SK-N-SH (cell line): ENCODE measurements around the gene CYP4B1. TPM values are rescaled to one million over a fixed set of nuclear protein-coding genes. Genes with fewer than 3 reads are reported as not detected.
"Not testable (repeated sequence)": the region's sequence is repeated elsewhere in the genome, so short reads cannot be mapped to it uniquely, and the experiment has no call there.

Experiments
- CTCF ChIA-PET: fragments of 300-600, 350-600 bp; formaldehyde crosslinking; extraction: SDS; loops from one replicate; lab custom pipeline; 2021; lab: Yijun Ruan, JAX
- POLR2A ChIA-PET: fragments of 350-600 bp; sonication (Branson Sonifier 250); formaldehyde crosslinking; extraction: SDS; loops from one replicate; lab custom pipeline; 2020; ENCODE audit warnings: antibody characterized with exemption, inconsistent platforms; lab: Yijun Ruan, JAX
- DNase-seq: peaks from one replicate; pipeline ENCODE4 v3.0.0; 2012
- H2AFZ ChIP-seq: fragments of 200-600 bp; sonication (generic); 2 replicates; pipeline ENCODE4 v1.8.1; 2016; ENCODE audit warnings: antibody characterized with exemption, mild to moderate bottlenecking, low read depth
- H3F3A ChIP-seq: fragments of 200-600 bp; sonication (generic); replicated peaks from 2 replicates; pipeline ENCODE3; 2016; ENCODE audit warnings: antibody characterized with exemption, mild to moderate bottlenecking; ENCODE audit not compliant: insufficient read depth
- H3K27ac ChIP-seq, 2 experiments: fragments of 200-500 bp in 1 of 2; fragments of 200-600 bp in 1 of 2; sonication (Bioruptor generic) in 1 of 2; sonication (generic), shearing (Covaris generic) in 1 of 2; 2 replicates each; pipeline versions ENCODE4 v1.5.1 to v1.6.1; 2014 to 2016; ENCODE audit warnings: low read depth in 2 of 2, inconsistent platforms in 1 of 2, low read length in 1 of 2, mild to moderate bottlenecking in 1 of 2, mixed read lengths in 1 of 2
- H3K27me3 ChIP-seq: fragments of 200-600 bp; sonication (generic), shearing (Covaris generic); 2 replicates; pipeline ENCODE4 v1.6.1; 2016; ENCODE audit warnings: mixed run types; ENCODE audit not compliant: insufficient read depth
- H3K36me3 ChIP-seq, 2 experiments: fragments of 200-500 bp in 1 of 2; fragments of 200-600 bp in 1 of 2; sonication (Bioruptor generic) in 1 of 2; sonication (generic) in 1 of 2; replicated peaks in 1 of 2; 2 replicates each; pipeline versions ENCODE3 to v1.5.1; 2014 to 2016; ENCODE audit warnings: low read length in 1 of 2, mild to moderate bottlenecking in 1 of 2; ENCODE audit not compliant: insufficient read depth in 2 of 2, control insufficient read depth in 1 of 2
- H3K4me1 ChIP-seq, 2 experiments: fragments of 200-500 bp in 1 of 2; fragments of 200-600 bp in 1 of 2; sonication (Bioruptor generic) in 1 of 2; sonication (generic), shearing (Covaris generic) in 1 of 2; 2 replicates each; pipeline versions ENCODE4 v1.5.1 to v1.6.1; 2014 to 2016; ENCODE audit warnings: low read depth in 1 of 2, low read length in 1 of 2, mixed run types in 1 of 2; ENCODE audit not compliant: insufficient read depth in 2 of 2, control insufficient read depth in 1 of 2
- H3K4me2 ChIP-seq: fragments of 200-600 bp; sonication (generic), shearing (Covaris generic); 2 replicates; pipeline ENCODE4 v1.6.1; 2017; ENCODE audit warnings: mixed run types
- H3K4me3 ChIP-seq, 2 experiments: fragments of 200-500 bp in 1 of 2; fragments of 200-600 bp in 1 of 2; sonication (Bioruptor generic) in 1 of 2; sonication (generic), shearing (Covaris generic) in 1 of 2; 2 replicates each; pipeline versions ENCODE4 v1.5.1 to v1.8.1; 2014 to 2016; ENCODE audit warnings: low read depth in 2 of 2, inconsistent platforms in 1 of 2, low read length in 1 of 2, mild to moderate bottlenecking in 1 of 2, mixed read lengths in 1 of 2, moderate library complexity in 1 of 2
- H3K79me2 ChIP-seq: fragments of 200-600 bp; sonication (generic); 2 replicates; pipeline ENCODE4 v1.8.1; 2017; ENCODE audit warnings: mild to moderate bottlenecking; ENCODE audit not compliant: insufficient read depth
- H3K9ac ChIP-seq: fragments of 200-600 bp; sonication (generic); 2 replicates; pipeline ENCODE4 v1.6.1; 2017; ENCODE audit warnings: mixed run types
- H3K9me2 ChIP-seq: fragments of 200-600 bp; sonication (generic); 2 replicates; pipeline ENCODE4 v1.6.1; 2017; ENCODE audit warnings: mixed run types
- H3K9me3 ChIP-seq: fragments of 200-600 bp; sonication (generic); 2 replicates; pipeline ENCODE4 v1.6.1; 2017; ENCODE audit warnings: mixed run types, mild to moderate bottlenecking, moderate library complexity
- H4K20me1 ChIP-seq: fragments of 200-600 bp; sonication (generic); 2 replicates; pipeline ENCODE4 v1.6.1; 2017; ENCODE audit warnings: mild to moderate bottlenecking, mixed run types; ENCODE audit not compliant: insufficient read depth
- CHD2 ChIP-seq: fragments of 150-350 bp; IDR thresholded peaks from 2 replicates; pipeline ENCODE4 v1.6.1; 2018; ENCODE audit warnings: low read length; ENCODE audit not compliant: partially characterized antibody
- ELF1 ChIP-seq: IDR thresholded peaks from 2 replicates; pipeline ENCODE4 v1.4.0; 2012
- EP300 ChIP-seq, 2 experiments: IDR thresholded peaks; 2 replicates each; pipeline versions ENCODE4 v1.4.0 to v1.6.1; 2012; ENCODE audit warnings: borderline replicate concordance in 1 of 2, low read depth in 1 of 2, low read length in 1 of 2
- EZH2phosphoT487 ChIP-seq: fragments of 200-600 bp; sonication (generic); IDR thresholded peaks from 2 replicates; pipeline ENCODE4 v1.6.1; 2017; ENCODE audit warnings: low read depth, mixed run types, mild to moderate bottlenecking, antibody characterized with exemption, moderate library complexity, borderline replicate concordance
- FOSL2 ChIP-seq: IDR thresholded peaks from 2 replicates; pipeline ENCODE4 v1.4.0; 2012; ENCODE audit warnings: low read depth, mild to moderate bottlenecking, moderate library complexity, borderline replicate concordance
- FOXJ3 ChIP-seq: sonication (generic); formaldehyde crosslinking; IDR thresholded peaks from 2 replicates; pipeline ENCODE4 v1.5.1; 2020; ENCODE audit warnings: mild to moderate bottlenecking, missing genetic modification reagents
- FOXM1 ChIP-seq: IDR thresholded peaks from 2 replicates; pipeline ENCODE4 v1.4.0; 2012; ENCODE audit warnings: low read depth, mild to moderate bottlenecking
- IRF3 ChIP-seq: fragments of 150-350 bp; IDR thresholded peaks from 2 replicates; pipeline ENCODE4 v1.6.1; 2016; ENCODE audit warnings: mild to moderate bottlenecking, low read depth, low read length
- JUND ChIP-seq: IDR thresholded peaks from 2 replicates; pipeline ENCODE4 v1.4.0; 2012
- MAX ChIP-seq: IDR thresholded peaks from 2 replicates; pipeline ENCODE4 v1.4.0; 2012; ENCODE audit warnings: low read depth
- NFIC ChIP-seq: IDR thresholded peaks from 2 replicates; pipeline ENCODE4 v1.4.0; 2012; ENCODE audit warnings: borderline replicate concordance
- NRF1 ChIP-seq: IDR thresholded peaks from 2 replicates; pipeline ENCODE4 v1.6.1; 2012; ENCODE audit warnings: low read depth, mild to moderate bottlenecking, low read length
- PBX3 ChIP-seq: IDR thresholded peaks from 2 replicates; pipeline ENCODE4; 2012
- RCOR1 ChIP-seq: fragments of 150-350 bp; IDR thresholded peaks from 2 replicates; pipeline ENCODE4 v1.6.1; 2017; ENCODE audit warnings: antibody characterized with exemption, low read length
- RXRA ChIP-seq: IDR thresholded peaks from 2 replicates; pipeline ENCODE4 v1.4.0; 2012; ENCODE audit warnings: low read depth, mild to moderate bottlenecking, borderline replicate concordance
- SMC3 ChIP-seq: IDR thresholded peaks from 2 replicates; pipeline ENCODE4 v1.6.1; 2012; ENCODE audit warnings: low read depth, low read length, improper control_type of control experiment
- TAF1 ChIP-seq: IDR thresholded peaks from 2 replicates; pipeline ENCODE4 v1.6.1; 2012; ENCODE audit warnings: low read depth, mild to moderate bottlenecking, low read length, moderate library complexity, borderline replicate concordance
- TEAD4 ChIP-seq: IDR thresholded peaks from 2 replicates; pipeline ENCODE4 v1.4.0; 2012; ENCODE audit warnings: mild to moderate bottlenecking, borderline replicate concordance; ENCODE audit not compliant: insufficient read depth
- ZBTB33 ChIP-seq: IDR thresholded peaks from 2 replicates; pipeline ENCODE4 v1.4.0; 2012; ENCODE audit warnings: low read depth, borderline replicate concordance
- WGBS: methylation state at CpG from one replicate; pipeline ENCODE4 v1.1.6; 2017; ENCODE audit warnings: low lambda C conversion rate; 5-methylcytosine and 5-hydroxymethylcytosine counted together
- polyA plus RNA-seq, 3 experiments: library from polyadenylated mRNA; depleted of rRNA; stranded (reverse); fragments of >200 nt; gene quantifications; 2 replicates each; pipeline ENCODE4 v1.2.3, GENCODE V29; 2012

Gene CYP4B1
- polyA plus RNA-seq, 1 of the 3 experiments (the other 2 are of a cell fraction), result not detected

GRCh38 chr1:46774297-46774696 is 24.5 kb upstream of the CYP4B1 start:
- CTCF ChIA-PET, result no interaction called here
- H4K20me1 ChIP-seq, result no peaks in the 10 kb centered on the region
- no peaks in the 10 kb centered on the region for H3K4me1 ChIP-seq
- H3K79me2 ChIP-seq, result no peaks in the 10 kb centered on the region
- no peak overlapping the region for H3K4me2 ChIP-seq
- H3K27me3 ChIP-seq, result no peaks in the 10 kb centered on the region
- H3K9me2 ChIP-seq, result no peaks in the 10 kb centered on the region
- POLR2A ChIA-PET, result no interaction called here
- no peak overlapping the region for H3K4me3 ChIP-seq
- H3F3A ChIP-seq, result no peaks in the 10 kb centered on the region
- H3K27ac ChIP-seq, result no peak overlapping the region
- 72% methylated on average over 1 of the region's 1 CpG for WGBS
- no peak for DNase-seq
- no peaks in the 10 kb centered on the region for H3K36me3 ChIP-seq
- no peak overlapping the region for H3K9ac ChIP-seq
- TF ChIP-seq SMC3, result no peak
- TF ChIP-seq IRF3, result no peak
- no peak for TF ChIP-seq TAF1
- TF ChIP-seq FOSL2, result no peak
- no peak for TF ChIP-seq PBX3
- H3K9me3 ChIP-seq, result no peaks in the 10 kb centered on the region
- H2AFZ ChIP-seq, result no peak overlapping the region

- H3K9ac ChIP-seq, H4K20me1 ChIP-seq, H3F3A ChIP-seq, H3K79me2 ChIP-seq, H3K4me3 ChIP-seq, H3K27ac ChIP-seq, H3K36me3 ChIP-seq, H3K27me3 ChIP-seq, H3K9me2 ChIP-seq, DNase-seq, H3K4me1 ChIP-seq, H3K9me3 ChIP-seq, H3K4me2 ChIP-seq, H2AFZ ChIP-seq, POLR2A ChIA-PET, CTCF ChIA-PET: not testable (repeated sequence)
- 57% methylated on average over 2 of the region's 18 CpGs for WGBS
Observed at GRCh38 chr1:46778456-46778855, 20.4 kb upstream of the CYP4B1 start.

GRCh38 chr1:46784666-46785065 is 14.2 kb upstream of the CYP4B1 start:
- H4K20me1 ChIP-seq, result no peaks in the 10 kb centered on the region
- H3K4me1 ChIP-seq, result no peaks in the 10 kb centered on the region
- no peak overlapping the region for H3K27ac ChIP-seq
- H2AFZ ChIP-seq, result no peak overlapping the region
- no peak overlapping the region for H3K4me2 ChIP-seq
- H3K4me3 ChIP-seq, result no peak overlapping the region
- WGBS, result 2% methylated on average over 1 of the region's 1 CpG
- ChIA-PET POLR2A (no interaction called here), CTCF (interaction anchor here (0.6 kb wide), 1 partner anchor 604 kb away, joined by 3 read pairs; no protein-coding TSS in a partner anchor)
- peaks cover 8% of the 10 kb centered on the region; the same call in 1 of the 2 replicates for H3K9me3 ChIP-seq
- H3K79me2 ChIP-seq, result no peaks in the 10 kb centered on the region
- H3K9ac ChIP-seq, result no peak overlapping the region
- H3K9me2 ChIP-seq, result no peaks in the 10 kb centered on the region
- no peak for DNase-seq
- no peaks in the 10 kb centered on the region for H3K27me3 ChIP-seq
- no peaks in the 10 kb centered on the region for H3K36me3 ChIP-seq
- no peaks in the 10 kb centered on the region for H3F3A ChIP-seq
- no peak for TF ChIP-seq MAX
- TF ChIP-seq RXRA, result no peak
- TF ChIP-seq FOXJ3 (CRISPR knock-in tag), result no peak
- no peak for TF ChIP-seq NFIC
- TF ChIP-seq JUND, result no peak
- TF ChIP-seq EP300 (IDR thresholded peaks at IDR 0.05; ENCODE audit: borderline replicate concordance in 1 of 2, low read depth in 1 of 2, low read length in 1 of 2), result no peak
- TF ChIP-seq EZH2phosphoT487, result no peak
- no peak for TF ChIP-seq ELF1
- TF ChIP-seq FOXM1, result no peak
- no peak for TF ChIP-seq NRF1
- TF ChIP-seq TEAD4, result no peak
- TF ChIP-seq RCOR1, result no peak
- no peak for TF ChIP-seq TAF1
- TF ChIP-seq FOSL2, result no peak
- no peak for TF ChIP-seq CHD2
- TF ChIP-seq ZBTB33, result no peak
